Kidney (tissue), 14 donors: ENCODE measurements around the gene CAMTA1. TPM values are rescaled to one million over a fixed set of nuclear protein-coding genes. Genes with fewer than 3 reads are reported as not detected.

ENCODE experiments used
- DNase-seq, 5 donors: peaks; one replicate each; pipeline ENCODE4 v3.0.0-alpha.2; 2013 to 2020
- FAIRE-seq: peaks from 2 replicates; lab custom pipeline; 2012; peaks lifted over from hg19 to GRCh38; lab: Jason Lieb, UNC
- H3K27ac ChIP-seq, 2 donors: one replicate each; pipeline ENCODE4 v1.7.0; 2013; ENCODE audit warnings: low read depth in 2 of 2, low read length in 2 of 2, inconsistent platforms in 1 of 2
- H3K27me3 ChIP-seq: one replicate; pipeline ENCODE4 v1.7.1; 2013; ENCODE audit warnings: low read length, inconsistent platforms; ENCODE audit not compliant: control insufficient read depth, insufficient read depth
- H3K36me3 ChIP-seq, 3 donors: one replicate each; pipeline versions ENCODE4 v1.7.0 to v1.7.1; 2013; ENCODE audit warnings: low read length in 3 of 3, control low read depth in 1 of 3, inconsistent platforms in 1 of 3; ENCODE audit not compliant: insufficient read depth in 3 of 3, control insufficient read depth in 2 of 3
- H3K4me1 ChIP-seq, 3 donors: one replicate each; pipeline versions ENCODE4 v1.7.0 to v1.7.1; 2013; ENCODE audit warnings: low read length in 3 of 3, inconsistent platforms in 1 of 3, low read depth in 1 of 3; ENCODE audit not compliant: control insufficient read depth in 2 of 3, insufficient read depth in 2 of 3
- H3K4me3 ChIP-seq, 3 donors: one replicate each; pipeline versions ENCODE4 v1.7.0 to v1.8.1; 2013; ENCODE audit warnings: low read length in 3 of 3, control low read depth in 1 of 3, inconsistent platforms in 1 of 3
- H3K9ac ChIP-seq, 3 donors: one replicate each; pipeline versions ENCODE4 v1.7.0 to v1.7.1; 2013; ENCODE audit warnings: low read length in 3 of 3, control low read depth in 1 of 3, inconsistent platforms in 1 of 3
- H3K9me3 ChIP-seq, 3 donors: one replicate each; pipeline versions ENCODE4 v1.7.0 to v1.7.1; 2013; ENCODE audit warnings: low read length in 3 of 3, control low read depth in 1 of 3, inconsistent platforms in 1 of 3; ENCODE audit not compliant: control insufficient read depth in 2 of 3, insufficient read depth in 1 of 3
- CTCF ChIP-seq: IDR thresholded peaks from 3 replicates; pipeline ENCODE4 v1.5.1; 2012; ENCODE audit warnings: mild to moderate bottlenecking, moderate library complexity, borderline replicate concordance; ENCODE audit not compliant: insufficient read depth; ENCODE audit errors: extremely low read depth
- intact Hi-C: fragments of 100-400 bp; cut with DNase I; formaldehyde crosslinking; loops from one replicate; pipeline ENCODE4 v1.11.1; 2022
- polyA plus RNA-seq: library from polyadenylated mRNA; stranded (reverse); fragments of 350-450 nt; fragmentation: Illumina TruSeq; extraction: RNeasy Lipid Tissue Mini Kit (QIAGEN cat#74804); gene quantifications from one replicate; pipeline ENCODE4 v1.2.3, GENCODE V29; 2014; ENCODE audit warnings: low read depth, low replicate concordance; ENCODE audit not compliant: insufficient read depth
- total RNA-seq: library from RNA; stranded (reverse); fragmentation: NEBNext Ultra II Directional; extraction: Animal tissue kit (Norgen Biotek cat#: 25700); gene quantifications from one replicate; pipeline ENCODE4 v1.2.1, GENCODE V29; 2021
- donor health status: control.
- donor health status: control.
- donor health status: control.
- donor health status: control.
- donor health status: control.
- donor health status: DM: yes; HTN: yes; CAD: no.
- donor health status: Normal renal cell carcinoma (clear cell type).

CAMTA1 gene
- total and polyA plus RNA-seq, 2 donors from 2014 or later: 79.0 to 170 TPM

GRCh38 chr1:7113822-7114221 lies 328.6 kb downstream of the CAMTA1 start:
- TF ChIP-seq CTCF: no peak
- Histone ChIP-seq H3K4me3 (no peak overlapping the region), H3K27me3 (no peaks in the 10 kb centered on the region), H3K27ac (no peak overlapping the region), H3K9ac (no peak overlapping the region), H3K36me3 (no peaks in the 10 kb centered on the region), H3K9me3 (no peaks in the 10 kb centered on the region), H3K4me1 (peaks cover 0 to 5% (median 4%) of the 10 kb centered on the region in 3 donors)
- no peak for DNase-seq
- no peak for FAIRE-seq
- intact Hi-C loops: no loop called here

GRCh38 chr1:7116001-7116400 lies 330.7 kb downstream of the CAMTA1 start:
- Histone ChIP-seq H3K4me3 (no peak overlapping the region), H3K9ac (no peak overlapping the region), H3K27me3 (no peaks in the 10 kb centered on the region), H3K4me1 (no peaks in the 10 kb centered on the region), H3K36me3 (no peaks in the 10 kb centered on the region), H3K9me3 (no peaks in the 10 kb centered on the region), H3K27ac (no peak overlapping the region)
- DNase-seq (no peak), FAIRE-seq (no peak)
- intact Hi-C loops: no loop called here
- TF ChIP-seq CTCF: no peak

- no peak overlapping the region for H3K4me3 ChIP-seq
- no peak overlapping the region for H3K27ac ChIP-seq
- TF ChIP-seq CTCF: peak; percentile 24
- no peaks in the 10 kb centered on the region for H3K9me3 ChIP-seq
- intact Hi-C loops: no loop called here
- peaks cover 0 to 6% (median 2%) of the 10 kb centered on the region in 3 donors for H3K4me1 ChIP-seq
- DNase-seq: peak; percentile 58 to 85 (median 83)
- no peaks in the 10 kb centered on the region for H3K27me3 ChIP-seq
- FAIRE-seq: no peak
- no peaks in the 10 kb centered on the region for H3K36me3 ChIP-seq
- no peak overlapping the region for H3K9ac ChIP-seq
These were observed 332.4 kb downstream of the CAMTA1 start for GRCh38 chr1:7117399-7118281.
